ENCODE data around the gene LPAR6. TPM values are rescaled to one million over a fixed set of nuclear protein-coding genes. Genes with fewer than 3 reads are reported as not detected.

LPAR6 gene
- total and polyA plus RNA-seq, 2 donors from 2014 or later, result 29.3 to 45.1 TPM

DNA sequence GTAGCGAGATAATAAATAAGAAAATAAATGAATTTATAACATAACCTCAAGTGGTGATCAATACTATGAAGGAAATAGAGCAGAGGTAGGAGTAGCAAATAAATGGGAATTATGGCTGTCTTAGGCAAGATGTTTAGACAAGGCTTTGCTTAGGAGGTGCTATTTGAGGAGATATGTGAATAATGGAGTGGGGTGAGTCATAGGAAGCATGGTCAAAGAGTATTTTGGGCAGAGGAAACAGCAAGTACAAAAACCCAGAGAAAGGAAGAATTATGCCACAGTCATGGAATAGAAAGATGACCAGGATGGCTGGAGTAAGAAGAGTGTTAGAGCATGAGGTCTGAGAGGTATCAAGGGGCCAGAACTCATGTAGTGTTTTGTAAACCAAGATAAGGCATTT, 33.6 kb upstream of the LPAR6 start:
- intact Hi-C loops (cut with DNase I), result no loop called here
- no peak overlapping the region for H3K4me3 ChIP-seq (ENCODE audit: low read length in 3 of 3)
- no peaks in the 10 kb centered on the region for H3K4me1 ChIP-seq (ENCODE audit: control insufficient read depth in 2 of 3, insufficient read depth in 2 of 3, low read depth in 1 of 3, low read length in 3 of 3)
- TF ChIP-seq, protein P1, sequence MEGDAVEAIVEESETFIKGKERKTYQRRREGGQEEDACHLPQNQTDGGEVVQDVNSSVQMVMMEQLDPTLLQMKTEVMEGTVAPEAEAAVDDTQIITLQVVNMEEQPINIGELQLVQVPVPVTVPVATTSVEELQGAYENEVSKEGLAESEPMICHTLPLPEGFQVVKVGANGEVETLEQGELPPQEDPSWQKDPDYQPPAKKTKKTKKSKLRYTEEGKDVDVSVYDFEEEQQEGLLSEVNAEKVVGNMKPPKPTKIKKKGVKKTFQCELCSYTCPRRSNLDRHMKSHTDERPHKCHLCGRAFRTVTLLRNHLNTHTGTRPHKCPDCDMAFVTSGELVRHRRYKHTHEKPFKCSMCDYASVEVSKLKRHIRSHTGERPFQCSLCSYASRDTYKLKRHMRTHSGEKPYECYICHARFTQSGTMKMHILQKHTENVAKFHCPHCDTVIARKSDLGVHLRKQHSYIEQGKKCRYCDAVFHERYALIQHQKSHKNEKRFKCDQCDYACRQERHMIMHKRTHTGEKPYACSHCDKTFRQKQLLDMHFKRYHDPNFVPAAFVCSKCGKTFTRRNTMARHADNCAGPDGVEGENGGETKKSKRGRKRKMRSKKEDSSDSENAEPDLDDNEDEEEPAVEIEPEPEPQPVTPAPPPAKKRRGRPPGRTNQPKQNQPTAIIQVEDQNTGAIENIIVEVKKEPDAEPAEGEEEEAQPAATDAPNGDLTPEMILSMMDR (IDR thresholded peaks at IDR 0.05; ENCODE audit: borderline replicate concordance, extremely low read depth, insufficient read depth), result no peak
- H3K9ac ChIP-seq (ENCODE audit: low read length in 3 of 3), result no peak overlapping the region
- peaks cover 0 to 4% (median 0%) of the 10 kb centered on the region in 3 donors for H3K9me3 ChIP-seq (ENCODE audit: control insufficient read depth in 2 of 3, insufficient read depth in 1 of 3, low read length in 3 of 3)
- DNase-seq (no peak), FAIRE-seq (no peak)
- H3K27me3 ChIP-seq (ENCODE audit: control insufficient read depth, insufficient read depth, low read length), result no peaks in the 10 kb centered on the region
- H3K36me3 ChIP-seq (ENCODE audit: control insufficient read depth in 2 of 3, insufficient read depth in 3 of 3, low read length in 3 of 3), result no peaks in the 10 kb centered on the region
- no peak overlapping the region for H3K27ac ChIP-seq (ENCODE audit: low read depth in 2 of 2, low read length in 2 of 2)

DNA sequence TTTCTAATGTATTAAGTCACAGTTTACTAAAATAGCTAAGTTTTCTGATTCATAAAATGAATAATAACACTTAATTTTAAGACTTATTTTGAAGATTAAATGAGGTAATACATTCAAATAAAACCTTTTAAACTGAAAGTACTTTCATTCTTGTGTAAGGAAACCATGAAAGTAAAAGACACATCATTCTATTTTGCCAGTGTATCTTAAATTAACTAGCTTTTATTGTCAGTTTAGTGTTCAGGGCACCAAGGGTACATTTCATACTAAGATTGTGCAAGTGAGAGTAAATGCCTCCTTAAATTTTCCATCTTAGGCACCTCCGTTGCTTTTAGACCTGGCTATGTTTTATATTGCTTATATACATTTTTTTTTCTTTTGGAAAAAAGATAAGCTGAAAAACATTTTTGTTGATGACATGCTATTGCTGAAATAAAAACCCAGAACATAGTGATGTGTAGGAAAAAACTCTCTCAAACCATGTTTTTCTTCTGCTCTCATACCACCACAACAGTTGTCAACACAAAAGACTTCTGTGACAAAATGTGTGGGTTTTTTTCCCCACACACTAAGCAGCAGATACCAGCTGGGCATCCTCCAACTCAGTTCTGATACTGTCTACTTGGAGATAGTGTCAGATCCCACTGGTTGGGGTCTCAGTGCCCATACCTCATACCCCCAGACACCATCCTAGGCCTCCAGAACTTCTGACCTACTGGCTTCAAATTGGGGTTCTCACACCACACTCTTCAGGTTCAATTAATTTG, 30.7 kb upstream of the LPAR6 start:
- H3K9ac ChIP-seq (ENCODE audit: low read length in 3 of 3), result no peak overlapping the region
- TF ChIP-seq, protein P1 (IDR thresholded peaks at IDR 0.05; ENCODE audit: borderline replicate concordance, extremely low read depth, insufficient read depth), result no peak
- no peaks in the 10 kb centered on the region for H3K36me3 ChIP-seq (ENCODE audit: control insufficient read depth in 2 of 3, insufficient read depth in 3 of 3, low read length in 3 of 3)
- H3K9me3 ChIP-seq (ENCODE audit: control insufficient read depth in 2 of 3, insufficient read depth in 1 of 3, low read length in 3 of 3), result no peaks in the 10 kb centered on the region
- no peak for FAIRE-seq
- DNase-seq, result no peak
- H3K27me3 ChIP-seq (ENCODE audit: control insufficient read depth, insufficient read depth, low read length), result no peaks in the 10 kb centered on the region
- intact Hi-C loops (cut with DNase I), result no loop called here
- no peak overlapping the region for H3K27ac ChIP-seq (ENCODE audit: low read depth in 2 of 2, low read length in 2 of 2)
- no peaks in the 10 kb centered on the region for H3K4me1 ChIP-seq (ENCODE audit: control insufficient read depth in 2 of 3, insufficient read depth in 2 of 3, low read depth in 1 of 3, low read length in 3 of 3)
- no peak overlapping the region for H3K4me3 ChIP-seq (ENCODE audit: low read length in 3 of 3)

DNA sequence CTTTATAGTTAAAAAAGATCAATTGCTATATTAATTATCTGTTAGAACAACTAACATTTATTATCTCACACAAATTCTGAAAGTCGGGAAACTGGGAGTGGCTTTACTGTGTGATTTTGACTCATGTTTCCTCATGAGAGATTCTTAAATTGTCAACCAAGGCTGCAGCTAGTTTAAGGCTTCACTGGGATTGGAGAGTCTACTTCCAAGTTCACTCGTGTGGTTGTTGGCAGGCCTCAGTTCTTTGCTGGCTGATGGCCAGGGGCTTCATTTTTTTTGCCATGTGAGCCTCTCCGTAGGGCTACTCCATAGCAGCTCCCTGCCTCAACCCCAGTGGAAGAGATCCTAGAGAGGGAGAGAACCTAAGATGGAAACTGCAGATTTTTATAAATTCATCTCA, 24.5 kb upstream of the LPAR6 start:
- no peaks in the 10 kb centered on the region for H3K36me3 ChIP-seq (ENCODE audit: control insufficient read depth in 2 of 3, insufficient read depth in 3 of 3, low read length in 3 of 3)
- H3K4me1 ChIP-seq (ENCODE audit: control insufficient read depth in 2 of 3, insufficient read depth in 2 of 3, low read depth in 1 of 3, low read length in 3 of 3), result peaks cover 2 to 7% (median 2%) of the 10 kb centered on the region in 3 donors
- TF ChIP-seq, protein P1 (IDR thresholded peaks at IDR 0.05; ENCODE audit: borderline replicate concordance, extremely low read depth, insufficient read depth), result no peak
- H3K9ac ChIP-seq (ENCODE audit: low read length in 3 of 3), result no peak overlapping the region
- peak overlapping the region; percentile 27 to 41 for H3K27ac ChIP-seq (ENCODE audit: low read depth in 2 of 2, low read length in 2 of 2)
- FAIRE-seq (peak; percentile 73), DNase-seq (peak in 3 of 5 donors; percentile 8 to 82 (median 53))
- no peaks in the 10 kb centered on the region for H3K9me3 ChIP-seq (ENCODE audit: control insufficient read depth in 2 of 3, insufficient read depth in 1 of 3, low read length in 3 of 3)
- intact Hi-C loops (cut with DNase I), result no loop called here
- H3K27me3 ChIP-seq (ENCODE audit: control insufficient read depth, insufficient read depth, low read length), result no peaks in the 10 kb centered on the region
- peak overlapping the region in 1 of 3 donors; percentile 10 for H3K4me3 ChIP-seq (ENCODE audit: low read length in 3 of 3)

Data from kidney (tissue), 14 donors.